Measurements from ENCODE around the gene ZNF396.

DNA sequence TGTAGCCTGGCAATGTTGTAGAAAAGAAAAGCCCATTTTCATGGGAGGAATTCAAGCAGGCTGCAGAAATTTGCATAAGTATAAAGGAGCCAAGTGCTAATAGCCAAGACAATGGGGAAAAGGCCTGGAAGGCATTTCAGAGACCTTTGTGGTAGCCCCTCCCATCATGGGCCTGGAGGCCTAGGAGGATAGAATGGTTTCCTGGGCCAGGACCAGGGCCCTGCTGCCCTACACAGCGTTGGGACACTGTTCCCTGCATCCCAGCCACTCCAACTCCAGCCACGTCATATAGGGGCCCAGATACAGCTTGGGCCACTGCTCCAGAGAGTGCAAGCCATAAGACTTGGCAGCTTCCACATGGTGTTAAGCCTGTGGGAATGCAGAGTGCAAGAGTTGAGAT is 24.9 kb downstream of the ZNF396 start:
- TF ChIP-seq CTCF (IDR thresholded peaks at IDR 0.05; ENCODE audit: insufficient read depth, low read length) (no peak), POLR2AphosphoS5 (IDR thresholded peaks at IDR 0.05; ENCODE audit: low read depth) (no peak), SPI1 (IDR thresholded peaks at IDR 0.05; ENCODE audit: borderline replicate concordance, low read depth) (no peak)
- TF ChIP-seq, protein P1, sequence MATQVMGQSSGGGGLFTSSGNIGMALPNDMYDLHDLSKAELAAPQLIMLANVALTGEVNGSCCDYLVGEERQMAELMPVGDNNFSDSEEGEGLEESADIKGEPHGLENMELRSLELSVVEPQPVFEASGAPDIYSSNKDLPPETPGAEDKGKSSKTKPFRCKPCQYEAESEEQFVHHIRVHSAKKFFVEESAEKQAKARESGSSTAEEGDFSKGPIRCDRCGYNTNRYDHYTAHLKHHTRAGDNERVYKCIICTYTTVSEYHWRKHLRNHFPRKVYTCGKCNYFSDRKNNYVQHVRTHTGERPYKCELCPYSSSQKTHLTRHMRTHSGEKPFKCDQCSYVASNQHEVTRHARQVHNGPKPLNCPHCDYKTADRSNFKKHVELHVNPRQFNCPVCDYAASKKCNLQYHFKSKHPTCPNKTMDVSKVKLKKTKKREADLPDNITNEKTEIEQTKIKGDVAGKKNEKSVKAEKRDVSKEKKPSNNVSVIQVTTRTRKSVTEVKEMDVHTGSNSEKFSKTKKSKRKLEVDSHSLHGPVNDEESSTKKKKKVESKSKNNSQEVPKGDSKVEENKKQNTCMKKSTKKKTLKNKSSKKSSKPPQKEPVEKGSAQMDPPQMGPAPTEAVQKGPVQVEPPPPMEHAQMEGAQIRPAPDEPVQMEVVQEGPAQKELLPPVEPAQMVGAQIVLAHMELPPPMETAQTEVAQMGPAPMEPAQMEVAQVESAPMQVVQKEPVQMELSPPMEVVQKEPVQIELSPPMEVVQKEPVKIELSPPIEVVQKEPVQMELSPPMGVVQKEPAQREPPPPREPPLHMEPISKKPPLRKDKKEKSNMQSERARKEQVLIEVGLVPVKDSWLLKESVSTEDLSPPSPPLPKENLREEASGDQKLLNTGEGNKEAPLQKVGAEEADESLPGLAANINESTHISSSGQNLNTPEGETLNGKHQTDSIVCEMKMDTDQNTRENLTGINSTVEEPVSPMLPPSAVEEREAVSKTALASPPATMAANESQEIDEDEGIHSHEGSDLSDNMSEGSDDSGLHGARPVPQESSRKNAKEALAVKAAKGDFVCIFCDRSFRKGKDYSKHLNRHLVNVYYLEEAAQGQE (IDR thresholded peaks at IDR 0.05; ENCODE audit: insufficient replicate concordance, low read depth), result no peak
